ELF-1 (cell line): ENCODE measurements around the gene TMEM144.

Source experiments
- DNase-seq: peaks from one replicate; pipeline ENCODE4 v3.0.0-alpha.2; 2016; ENCODE audit warnings: low read depth, low spot score

TMEM144 gene

GRCh38 chr4:158209825-158210807 lies at the start of gene TMEM144:
TMEM144 (plus strand) TSS chr4:158210486; CDS start chr4:158212668, 2,182 bp downstream.
- DNase-seq: peak; percentile 96

- DNase-seq: peak; percentile 68
Observed at GRCh38 chr4:158161551-158162354, 48.5 kb upstream of the TMEM144 start.

GRCh38 chr4:158162631-158163030 lies 47.7 kb upstream of the TMEM144 start:
- no peak for DNase-seq

GRCh38 chr4:158163941-158164767 lies 46.1 kb upstream of the TMEM144 start:
- DNase-seq: no peak

GRCh38 chr4:158164768-158165213 lies 45.5 kb upstream of the TMEM144 start:
- DNase-seq: no peak

- DNase-seq: no peak
Observed at GRCh38 chr4:158166701-158167100, 43.6 kb upstream of the TMEM144 start.

- no peak for DNase-seq
Observed at GRCh38 chr4:158168606-158169005, 41.7 kb upstream of the TMEM144 start.

- no peak for DNase-seq
Observed at GRCh38 chr4:158169506-158169905, 40.8 kb upstream of the TMEM144 start.

- DNase-seq: no peak
Observed at GRCh38 chr4:158169931-158170690, 40.2 kb upstream of the TMEM144 start.

GRCh38 chr4:158170691-158171561 lies 39.4 kb upstream of the TMEM144 start:
- DNase-seq: peak; percentile 50

GRCh38 chr4:158172261-158173258 lies 37.7 kb upstream of the TMEM144 start, which contains the start of gene GASK1B:
GASK1B (minus strand) TSS chr4:158173025; CDS start chr4:158171375, 1,650 bp downstream.
- DNase-seq: peak; percentile 47

- DNase-seq: no peak
Observed at GRCh38 chr4:158176108-158176507, 34.2 kb upstream of the TMEM144 start.

- DNase-seq: no peak
Observed at GRCh38 chr4:158176776-158177175, 33.5 kb upstream of the TMEM144 start.

- DNase-seq: no peak
Observed at GRCh38 chr4:158179465-158179864, 30.8 kb upstream of the TMEM144 start.

- no peak for DNase-seq
Observed at GRCh38 chr4:158181906-158182305, 28.4 kb upstream of the TMEM144 start.

- DNase-seq: no peak
Observed at GRCh38 chr4:158182736-158183135, 27.6 kb upstream of the TMEM144 start.

GRCh38 chr4:158186815-158187214 lies 23.5 kb upstream of the TMEM144 start:
- no peak for DNase-seq

- DNase-seq: no peak
Observed at GRCh38 chr4:158189422-158189821, 20.9 kb upstream of the TMEM144 start.
